ENCODE results near the gene FAM83C.
A peak's percentile ranks its signal among the peaks of the same experiment; 100 is the strongest.

The FAM83C gene

DNA sequence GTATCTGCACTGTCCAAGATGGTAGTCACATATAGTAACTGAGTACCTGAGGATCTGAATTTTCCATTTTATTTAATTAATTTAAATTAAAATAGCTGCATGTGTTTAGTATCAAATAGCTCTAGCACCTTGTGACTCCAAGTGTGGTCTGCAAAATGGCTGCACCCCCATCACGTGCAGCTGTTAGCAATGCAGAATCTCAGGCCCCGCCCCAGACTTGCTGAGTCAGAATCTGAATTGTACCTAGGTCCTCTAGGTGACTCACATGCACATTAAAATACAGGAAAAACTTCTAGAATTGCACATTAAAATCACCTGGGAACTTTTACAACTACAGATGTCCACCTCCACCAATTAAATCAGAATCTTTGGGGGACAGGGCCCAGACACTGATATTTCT is 19.2 kb upstream of the FAM83C start:
- no peak for DNase-seq (ENCODE audit: low spot score in 2 of 2)

DNA sequence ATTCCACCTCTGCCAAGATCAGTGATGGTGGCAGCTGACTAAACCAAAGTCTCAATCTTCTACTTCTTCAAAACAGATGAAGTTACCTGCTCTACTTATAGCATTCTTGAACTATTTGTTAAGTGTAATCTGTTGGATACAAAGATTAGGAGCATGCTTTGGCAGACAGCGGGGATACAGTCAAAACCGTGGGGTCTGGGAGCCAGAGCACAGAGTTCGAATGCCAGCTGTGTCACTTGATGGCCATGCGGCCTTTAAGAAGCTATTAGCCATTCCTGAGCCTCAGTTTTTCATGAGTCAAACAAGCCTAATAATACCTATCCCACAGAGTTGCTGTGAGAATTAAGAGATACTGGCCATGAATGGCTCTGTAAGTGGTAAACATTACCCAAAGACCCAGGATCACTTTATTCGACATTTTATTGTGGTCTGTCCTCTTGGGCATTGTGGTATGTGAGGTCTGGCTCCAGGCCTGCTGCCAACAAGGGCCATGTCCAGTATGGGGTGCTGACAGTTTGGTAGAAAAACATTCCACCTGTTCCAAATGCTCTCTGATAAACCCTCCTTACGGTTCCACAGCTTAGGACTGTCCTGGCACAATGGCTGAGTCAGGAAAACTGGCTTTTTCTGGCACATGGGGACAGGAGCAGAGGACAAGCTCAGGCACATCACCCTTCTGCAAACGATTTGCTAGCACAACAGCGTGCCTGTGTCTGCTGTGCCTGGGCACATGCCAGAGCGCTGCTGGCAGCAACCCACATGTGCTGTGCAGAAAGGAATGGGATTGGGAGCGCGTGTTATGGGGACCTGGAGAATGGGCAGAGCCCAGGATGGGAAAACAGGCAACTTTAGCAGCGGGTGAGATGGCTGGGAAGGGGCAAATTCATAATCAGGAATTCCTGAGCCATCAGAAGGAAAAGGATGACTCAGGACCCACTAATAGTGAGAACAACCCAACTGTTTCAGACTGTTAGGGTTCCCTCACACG is 15.7 kb upstream of the FAM83C start:
- Mint-ChIP-seq H3K4me1 (peaks cover 8% of the 10 kb centered on the region), H3K27ac (no peak overlapping the region), H3K4me3 (no peak overlapping the region), H3K9me3 (no peaks in the 10 kb centered on the region), H3K27me3 (no peaks in the 10 kb centered on the region), H3K36me3 (peaks cover 11% of the 10 kb centered on the region)
- DNase-seq (ENCODE audit: low spot score in 2 of 2) (no peak), ATAC-seq (ENCODE audit: low read depth) (no peak)

More for the DNA sequence above, 19.2 kb upstream of the FAM83C start:
- Mint-ChIP-seq H3K4me1 (peaks cover 7% of the 10 kb centered on the region), H3K9me3 (no peaks in the 10 kb centered on the region), H3K27me3 (no peaks in the 10 kb centered on the region), H3K27ac (no peak overlapping the region), H3K4me3 (no peak overlapping the region), H3K36me3 (peaks cover 17% of the 10 kb centered on the region)
- no peak for ATAC-seq (ENCODE audit: low read depth)

DNA sequence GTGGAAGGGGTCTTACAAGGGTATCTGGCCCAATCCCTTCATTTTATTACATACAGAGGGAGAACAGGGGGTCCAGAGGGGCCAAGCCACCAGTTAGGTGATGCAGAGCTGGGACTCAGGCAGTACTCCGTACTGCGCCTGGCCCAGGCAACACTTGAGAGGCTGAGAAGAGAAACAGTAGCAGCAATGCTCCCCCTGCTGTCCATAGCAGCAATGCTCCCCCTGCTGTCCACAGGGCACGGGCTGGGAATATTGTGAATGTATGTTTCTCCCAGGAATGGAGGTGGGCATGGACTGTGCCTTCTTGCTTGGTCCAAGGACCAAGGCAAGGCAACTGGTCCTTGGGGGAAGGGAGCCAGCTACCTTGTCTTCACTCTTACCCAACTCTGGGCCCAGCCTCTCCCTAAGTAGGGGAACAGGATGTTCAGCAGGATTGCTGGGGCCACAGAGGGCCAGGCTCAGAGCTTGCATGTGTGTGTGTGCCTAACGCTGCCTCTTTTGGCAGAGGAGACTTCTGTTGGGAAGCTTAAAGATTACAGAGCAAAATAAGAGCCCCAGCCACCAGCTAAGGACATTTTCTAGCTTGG is 14.8 kb upstream of the FAM83C start:
- Mint-ChIP-seq H3K4me3 (no peak overlapping the region), H3K9me3 (no peaks in the 10 kb centered on the region), H3K27me3 (no peaks in the 10 kb centered on the region), H3K36me3 (peaks cover 5% of the 10 kb centered on the region), H3K27ac (no peak overlapping the region), H3K4me1 (peaks cover 6% of the 10 kb centered on the region)
- ATAC-seq (ENCODE audit: low read depth), result peak; percentile 41
- no peak for DNase-seq (ENCODE audit: low spot score in 2 of 2)

DNA sequence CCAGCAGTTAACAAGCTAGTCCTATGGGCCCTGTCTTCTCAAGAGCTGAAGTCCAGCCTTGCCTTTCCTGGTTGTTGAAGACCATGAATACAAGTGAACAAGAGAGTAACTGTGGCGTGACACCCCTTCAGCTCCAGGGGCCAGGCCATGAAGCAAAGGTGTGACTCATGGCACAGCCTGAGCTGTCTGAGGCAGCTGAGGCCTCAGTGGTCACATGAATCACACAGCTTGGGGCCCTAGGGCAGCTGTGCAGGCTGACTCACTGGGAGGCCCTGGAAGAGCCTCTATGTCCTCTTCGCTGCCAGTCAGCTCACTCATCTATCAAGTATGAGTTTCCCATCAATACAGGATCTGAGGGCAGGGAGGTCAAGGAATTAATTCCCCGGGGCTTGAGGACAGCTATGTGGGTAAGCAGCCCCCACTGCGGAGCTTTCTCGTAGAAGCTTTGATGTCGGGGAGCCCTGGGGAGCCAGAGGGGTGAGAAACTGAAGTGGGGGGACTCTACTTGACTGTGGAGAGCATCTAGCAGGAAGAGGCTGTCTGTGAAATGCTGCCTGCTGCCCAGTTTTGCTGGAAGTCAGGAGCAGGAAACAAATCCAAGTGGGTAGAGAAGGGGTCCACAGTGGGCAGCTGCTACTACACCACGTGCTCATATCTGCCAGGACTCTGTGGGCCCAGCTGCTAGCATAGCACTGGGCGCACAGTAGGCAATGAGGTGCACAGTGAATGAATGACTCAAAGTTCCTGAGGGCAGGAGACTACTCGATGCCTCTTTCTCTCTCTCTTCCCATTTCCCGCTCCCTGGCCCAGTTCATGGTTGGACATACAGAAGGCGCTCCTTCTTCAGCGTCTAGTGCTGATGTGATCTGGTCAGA is 13.7 kb upstream of the FAM83C start:
- H3K9me3 Mint-ChIP-seq, result no peaks in the 10 kb centered on the region
- no peak overlapping the region for H3K4me3 Mint-ChIP-seq
- no peak overlapping the region for H3K27ac Mint-ChIP-seq
- no peaks in the 10 kb centered on the region for H3K27me3 Mint-ChIP-seq
- no peak for DNase-seq (ENCODE audit: low spot score in 2 of 2)
- H3K4me1 Mint-ChIP-seq, result peaks cover 6% of the 10 kb centered on the region
- no peak for ATAC-seq (ENCODE audit: low read depth)
- peaks cover 3% of the 10 kb centered on the region for H3K36me3 Mint-ChIP-seq

DNA sequence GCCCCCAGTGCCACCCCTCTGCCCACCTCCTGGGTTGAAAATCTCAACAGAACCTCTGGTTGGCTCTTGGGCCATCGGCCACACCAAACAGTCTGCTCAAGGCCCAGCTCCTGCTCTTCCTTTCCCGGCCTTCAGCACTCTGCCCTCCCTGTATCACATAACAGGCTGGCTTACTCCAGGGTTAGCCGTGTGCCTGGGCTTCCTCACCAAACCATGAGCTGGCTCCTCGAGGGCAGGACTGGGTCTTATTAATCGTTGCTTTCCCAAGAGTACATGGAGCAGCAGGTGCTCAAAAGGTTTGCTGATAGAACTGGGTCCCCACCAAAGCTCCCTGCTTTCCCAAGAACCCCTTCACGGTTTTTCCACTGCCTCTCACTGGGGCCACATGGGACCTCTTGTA is 12.7 kb upstream of the FAM83C start:
- no peaks in the 10 kb centered on the region for H3K27me3 Mint-ChIP-seq
- peaks cover 6% of the 10 kb centered on the region for H3K4me1 Mint-ChIP-seq
- no peak overlapping the region for H3K4me3 Mint-ChIP-seq
- H3K27ac Mint-ChIP-seq, result peak overlapping the region; percentile 24
- H3K9me3 Mint-ChIP-seq, result no peaks in the 10 kb centered on the region
- DNase-seq (ENCODE audit: low spot score in 2 of 2), result no peak
- peaks cover under 1% of the 10 kb centered on the region for H3K36me3 Mint-ChIP-seq
- no peak for ATAC-seq (ENCODE audit: low read depth)

DNA sequence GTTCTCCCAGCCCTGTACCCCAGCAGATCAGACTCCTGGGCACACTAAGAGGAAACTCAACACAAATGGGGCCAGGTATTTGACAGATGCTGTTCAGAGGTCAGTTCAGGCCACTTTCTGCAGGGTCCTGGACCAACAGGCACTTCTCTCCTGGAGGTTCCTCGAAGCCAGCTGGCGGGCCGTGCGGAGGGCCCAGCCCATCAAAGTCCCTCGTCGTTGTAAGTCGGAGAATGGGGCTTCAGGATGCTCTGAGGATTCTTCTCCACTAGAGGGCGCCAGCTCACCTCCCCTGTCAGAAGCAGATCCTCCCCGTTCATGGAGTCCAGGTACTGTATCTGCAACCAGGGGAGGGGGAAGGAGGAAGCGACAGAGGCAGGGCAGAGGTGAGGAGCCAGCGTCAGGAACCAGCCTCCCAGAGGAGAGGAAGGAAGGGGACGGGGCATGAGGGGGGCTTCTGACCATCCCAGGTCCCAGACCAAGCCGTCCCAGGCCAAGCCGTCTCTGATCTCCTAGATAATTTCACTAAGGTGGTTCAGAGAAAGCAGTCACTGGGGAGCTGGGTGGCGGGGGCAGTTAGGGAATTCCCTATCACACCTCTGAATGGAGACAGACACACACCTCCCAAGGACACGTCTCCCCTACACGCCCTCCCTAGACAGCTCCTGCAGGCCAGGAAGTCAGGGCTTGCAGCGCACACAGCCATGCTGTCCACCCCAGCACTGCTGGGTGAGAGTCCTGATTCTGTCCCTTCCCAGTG is 11.7 kb upstream of the FAM83C start:
- no peak overlapping the region for H3K27ac Mint-ChIP-seq
- H3K36me3 Mint-ChIP-seq, result no peaks in the 10 kb centered on the region

GRCh38 chr20:35303382-35303734 is 11.1 kb upstream of the FAM83C start:
- no peaks in the 10 kb centered on the region for H3K9me3 Mint-ChIP-seq
- H3K4me3 Mint-ChIP-seq, result no peak overlapping the region
- H3K27me3 Mint-ChIP-seq, result no peaks in the 10 kb centered on the region
- H3K27ac Mint-ChIP-seq, result no peak overlapping the region
- H3K4me1 Mint-ChIP-seq, result peaks cover 6% of the 10 kb centered on the region
- H3K36me3 Mint-ChIP-seq, result no peaks in the 10 kb centered on the region
- ATAC-seq (ENCODE audit: low read depth) (no peak), DNase-seq (ENCODE audit: low spot score in 2 of 2) (no peak)

More for the DNA sequence above, 11.7 kb upstream of the FAM83C start:
- Mint-ChIP-seq H3K4me3 (no peak overlapping the region), H3K27me3 (no peaks in the 10 kb centered on the region), H3K9me3 (no peaks in the 10 kb centered on the region), H3K4me1 (peaks cover 6% of the 10 kb centered on the region)
- peak; percentile 96 for ATAC-seq (ENCODE audit: low read depth)
- DNase-seq (ENCODE audit: low spot score in 2 of 2), result peak; percentile 84 to 86

- no peak for DNase-seq (ENCODE audit: low spot score in 2 of 2)
- no peaks in the 10 kb centered on the region for H3K9me3 Mint-ChIP-seq
- ATAC-seq (ENCODE audit: low read depth), result no peak
- H3K27ac Mint-ChIP-seq, result no peak overlapping the region
- no peaks in the 10 kb centered on the region for H3K27me3 Mint-ChIP-seq
- no peak overlapping the region for H3K4me3 Mint-ChIP-seq
- no peaks in the 10 kb centered on the region for H3K36me3 Mint-ChIP-seq
- H3K4me1 Mint-ChIP-seq, result peaks cover 6% of the 10 kb centered on the region
Observed at GRCh38 chr20:35302421-35303335, 10.5 kb upstream of the FAM83C start.

- H3K36me3 Mint-ChIP-seq, result no peaks in the 10 kb centered on the region
- H3K27me3 Mint-ChIP-seq, result peaks cover 1% of the 10 kb centered on the region
- H3K4me3 Mint-ChIP-seq, result no peak overlapping the region
- DNase-seq (ENCODE audit: low spot score in 2 of 2), result no peak
- H3K27ac Mint-ChIP-seq, result no peak overlapping the region
- ATAC-seq (ENCODE audit: low read depth), result no peak
- no peaks in the 10 kb centered on the region for H3K9me3 Mint-ChIP-seq
- H3K4me1 Mint-ChIP-seq, result peaks cover 6% of the 10 kb centered on the region
Observed at GRCh38 chr20:35301426-35301825, 9.2 kb upstream of the FAM83C start.

- Mint-ChIP-seq H3K36me3 (no peaks in the 10 kb centered on the region), H3K27me3 (peaks cover 4% of the 10 kb centered on the region), H3K4me1 (peaks cover 6% of the 10 kb centered on the region), H3K4me3 (no peak overlapping the region), H3K27ac (no peak overlapping the region), H3K9me3 (no peaks in the 10 kb centered on the region)
- ATAC-seq (ENCODE audit: low read depth) (no peak), DNase-seq (ENCODE audit: low spot score in 2 of 2) (no peak)
Observed at GRCh38 chr20:35300469-35301262, 8.4 kb upstream of the FAM83C start.

- Mint-ChIP-seq H3K36me3 (no peaks in the 10 kb centered on the region), H3K9me3 (no peaks in the 10 kb centered on the region), H3K27ac (peak overlapping the region; percentile 54), H3K4me3 (no peak overlapping the region), H3K4me1 (peaks cover 6% of the 10 kb centered on the region), H3K27me3 (peaks cover 11% of the 10 kb centered on the region)
- no peak for ATAC-seq (ENCODE audit: low read depth)
- no peak for DNase-seq (ENCODE audit: low spot score in 2 of 2)
Observed at GRCh38 chr20:35299780-35300179, 7.6 kb upstream of the FAM83C start.

DNA sequence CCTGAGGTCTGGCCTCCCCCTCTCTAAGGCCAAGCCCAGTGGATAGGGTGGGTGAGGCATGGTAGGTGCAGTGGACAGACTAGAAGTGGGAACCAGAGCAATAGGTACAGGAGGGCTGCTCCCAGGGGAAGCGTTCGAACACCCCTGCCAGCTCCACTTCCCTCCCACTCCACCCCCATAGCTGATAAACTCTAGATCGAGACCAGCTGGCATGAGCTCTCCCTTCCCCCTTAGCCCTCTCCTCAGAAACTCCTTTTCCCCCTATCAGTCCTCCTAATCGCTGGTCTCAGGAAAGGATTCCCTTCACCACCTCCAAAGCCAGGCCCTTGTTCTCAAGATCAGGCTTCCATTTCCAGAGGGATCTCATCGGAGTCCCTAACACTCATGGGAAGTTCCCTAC is 6.0 kb upstream of the FAM83C start:
- ATAC-seq (ENCODE audit: low read depth) (no peak), DNase-seq (ENCODE audit: low spot score in 2 of 2) (no peak)
- Mint-ChIP-seq H3K27me3 (peaks cover 15% of the 10 kb centered on the region), H3K27ac (no peak overlapping the region), H3K9me3 (no peaks in the 10 kb centered on the region), H3K4me3 (no peak overlapping the region), H3K4me1 (no peaks in the 10 kb centered on the region), H3K36me3 (no peaks in the 10 kb centered on the region)
